SIG-M5 treated with dmso at 0.1 percent for 504 hours (cell line): ENCODE results near the gene TRIM62.

Experiments
- DNase-seq: peaks from one replicate; lab custom pipeline; 2025; ENCODE audit not compliant: unreplicated experiment; lab: John Stamatoyannopoulos, UW

TRIM62 gene

DNA sequence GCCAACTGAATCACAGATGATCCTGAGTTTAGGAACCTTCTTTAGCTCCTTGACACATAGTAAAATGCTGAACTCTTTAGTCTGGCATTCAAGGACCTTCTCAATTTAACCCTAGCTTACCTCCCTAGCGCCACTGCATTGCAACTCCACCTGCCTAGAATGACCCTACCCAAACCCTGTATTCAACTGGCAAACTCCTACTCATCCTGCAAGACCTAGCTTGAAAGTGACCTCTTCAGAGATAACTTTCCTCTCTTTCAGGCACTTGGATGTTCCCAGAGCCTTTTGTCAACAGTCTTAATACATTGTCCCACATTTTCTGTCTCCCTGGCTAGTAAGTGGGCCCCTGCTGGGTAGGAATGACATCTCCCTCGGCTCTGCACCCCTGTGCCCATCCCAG lies 19.7 kb downstream of the TRIM62 start:
- no peak for DNase-seq

DNA sequence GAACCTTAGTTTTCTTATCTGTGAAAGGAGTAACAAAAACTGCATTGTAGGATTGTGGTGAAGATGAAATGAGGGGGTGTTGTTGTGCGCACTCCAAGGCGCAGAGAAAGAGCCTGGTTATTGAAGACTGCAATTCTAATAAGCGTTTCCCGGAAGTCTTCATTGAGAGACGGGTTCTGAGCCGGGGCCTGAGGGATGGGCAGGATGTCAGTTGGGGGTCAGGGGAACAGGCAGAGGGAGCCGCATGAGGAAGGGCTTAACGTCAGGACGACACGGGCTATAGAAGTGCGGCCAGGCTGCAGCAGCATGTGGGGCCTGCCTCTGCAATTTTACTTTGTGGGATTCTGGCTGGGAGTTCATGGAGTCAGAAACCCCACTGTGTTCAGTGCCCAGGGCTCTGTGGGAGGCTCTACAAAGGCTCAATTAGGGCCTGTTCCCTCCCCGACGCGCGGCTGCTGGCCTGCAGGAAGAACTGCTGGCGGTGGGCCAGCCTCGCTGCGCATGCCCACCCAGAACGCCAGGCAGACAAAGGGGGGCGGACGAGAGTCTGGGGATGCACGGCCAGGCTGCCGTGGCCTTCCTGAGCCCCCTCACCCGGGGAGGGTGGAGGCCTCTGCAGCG lies 20.7 kb downstream of the TRIM62 start:
- DNase-seq = no peak

DNA sequence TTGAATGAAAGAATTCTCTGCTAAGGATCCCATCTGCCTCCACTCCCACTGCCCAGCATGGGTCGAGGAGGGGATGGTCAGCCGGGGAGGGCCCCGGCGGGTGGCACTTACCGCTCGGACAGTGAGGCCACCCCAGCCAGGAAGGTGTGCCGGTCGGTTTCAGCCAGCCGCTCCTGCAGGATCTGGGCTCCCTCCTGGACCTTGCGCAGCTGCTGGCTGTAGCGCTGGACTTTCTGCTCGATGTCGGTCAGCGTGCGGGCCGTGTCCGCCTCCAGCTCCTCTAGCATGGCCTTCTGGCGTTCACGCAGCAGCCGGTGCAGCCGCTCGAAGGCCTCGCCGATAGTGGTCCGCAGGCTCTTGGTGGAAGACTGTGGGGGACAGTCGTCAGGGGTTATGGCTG lies 22.3 kb downstream of the TRIM62 start:
- DNase-seq = no peak

DNA sequence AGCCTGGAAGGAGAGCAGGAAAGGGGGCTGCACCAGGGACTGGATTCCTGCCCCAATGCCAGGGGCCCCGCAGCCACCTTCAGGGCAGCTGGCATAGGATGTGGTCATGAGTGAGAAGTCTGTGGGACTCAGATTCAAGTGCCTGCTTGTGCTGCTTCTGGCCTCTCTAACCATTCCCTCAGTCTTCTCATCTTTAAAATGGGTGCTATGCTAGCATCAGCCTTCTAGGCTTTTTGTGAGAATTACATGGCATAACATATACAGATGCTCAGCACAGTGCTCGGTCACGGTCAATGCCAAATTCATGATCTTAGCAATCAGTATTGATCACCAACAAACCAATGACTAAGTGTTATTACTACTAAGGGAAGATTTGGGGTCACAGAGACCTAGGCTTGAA lies 23.5 kb downstream of the TRIM62 start:
- no peak for DNase-seq

DNA sequence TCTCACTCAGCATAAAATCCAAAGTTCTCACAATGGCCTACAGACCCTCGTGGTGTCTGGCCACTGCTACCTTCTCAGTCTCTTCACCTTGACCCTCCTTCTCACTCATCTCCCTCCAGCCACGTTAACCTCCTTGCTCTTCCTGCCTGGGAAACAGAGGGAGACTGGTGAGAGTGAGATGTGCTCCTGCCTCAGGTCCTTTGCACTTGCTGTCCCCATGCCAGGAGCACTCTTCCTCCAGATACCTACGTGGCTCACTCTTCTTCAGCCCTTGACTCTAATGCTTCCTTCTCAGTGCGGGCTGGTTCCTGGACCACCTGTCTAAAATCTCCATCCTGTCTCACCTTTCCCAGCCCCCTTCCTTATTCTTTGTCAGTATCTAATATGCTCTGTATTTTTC lies 24.7 kb downstream of the TRIM62 start:
- no peak for DNase-seq

DNA sequence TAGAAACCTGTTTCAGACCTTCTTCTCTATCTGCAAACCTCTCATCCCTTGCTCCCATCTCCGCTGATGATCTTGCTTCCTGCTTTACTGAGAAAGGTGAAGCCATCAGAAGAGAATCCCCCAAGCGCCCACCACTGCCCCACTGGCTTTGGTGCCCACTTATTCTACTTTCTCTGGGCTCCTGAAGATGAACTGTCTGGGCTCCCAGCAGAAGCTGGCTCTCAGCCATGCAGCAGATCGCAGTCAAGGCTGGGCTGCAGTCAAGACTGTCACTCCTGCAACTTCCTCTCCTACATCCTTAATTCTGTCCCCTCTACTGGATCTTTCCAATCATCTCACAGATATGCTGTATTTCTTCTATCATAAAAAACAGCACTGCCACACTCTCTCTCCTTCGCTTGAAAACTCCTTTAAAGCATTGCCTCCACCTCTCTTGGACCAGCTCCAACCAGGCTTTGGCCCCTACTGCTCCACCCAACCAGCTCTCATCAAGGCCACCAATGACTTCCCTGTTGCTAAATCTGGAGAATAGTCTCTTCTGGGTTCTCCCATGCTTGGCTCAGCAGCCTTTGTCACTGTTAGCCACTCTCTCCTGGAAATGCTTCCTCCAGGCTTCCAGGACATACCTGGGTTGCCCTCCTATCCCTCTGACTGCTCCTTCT lies 25.8 kb downstream of the TRIM62 start:
- no peak for DNase-seq

DNA sequence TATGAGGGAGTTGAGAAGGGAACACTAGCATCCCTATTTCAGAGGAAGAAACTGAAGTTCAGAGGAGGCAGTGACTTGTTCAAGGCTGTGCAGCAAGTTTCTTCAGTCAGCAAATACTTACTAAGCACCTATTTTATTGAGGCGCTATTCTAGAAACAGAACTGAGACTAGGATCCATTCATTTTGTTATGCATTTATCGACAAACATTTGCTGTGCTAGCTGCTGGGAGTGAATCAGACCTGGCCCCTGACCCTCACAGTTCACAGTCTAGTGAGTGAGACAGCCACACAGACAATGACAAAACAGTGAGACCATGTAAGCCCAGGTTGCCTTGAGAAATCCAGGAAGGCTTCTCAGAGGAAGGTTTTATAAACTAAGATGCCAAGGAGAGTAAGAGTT lies 28.2 kb downstream of the TRIM62 start:
- DNase-seq = no peak

DNA sequence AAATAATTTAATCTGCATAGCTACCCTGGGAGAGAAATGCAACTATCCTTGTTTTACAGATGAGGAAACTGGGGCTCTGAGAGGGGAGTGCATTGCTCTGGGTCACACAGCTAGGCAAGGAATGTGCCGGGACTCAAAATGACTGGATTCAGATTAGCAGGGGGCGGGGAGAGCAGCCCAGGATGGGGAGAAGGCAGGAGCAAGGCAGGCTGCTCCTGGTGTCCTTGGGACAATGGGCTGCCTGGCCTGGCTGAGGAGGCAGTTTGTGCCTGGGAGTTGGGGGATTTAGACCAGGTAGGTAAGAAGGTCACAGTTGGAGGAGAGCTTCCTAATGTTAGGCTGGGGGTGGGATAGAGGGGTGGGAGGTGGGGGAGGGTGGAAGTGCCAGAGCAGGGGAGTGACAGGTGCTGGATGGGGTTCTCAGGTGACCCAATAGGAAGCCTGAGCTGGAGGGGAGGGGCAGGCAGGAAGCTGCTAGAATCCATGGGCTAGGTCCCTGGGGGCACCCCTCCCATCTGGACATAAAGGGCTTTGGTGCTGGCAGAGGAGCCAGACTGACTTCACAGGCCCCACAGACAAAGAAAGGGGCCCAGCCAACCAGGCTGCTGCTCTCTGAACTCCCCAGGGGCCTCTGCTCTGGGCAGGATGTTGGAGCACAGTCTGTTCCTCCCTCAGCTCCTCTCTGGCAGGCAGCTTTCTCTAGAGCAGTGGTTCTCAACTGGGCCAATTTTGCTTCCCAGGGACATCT lies 29.0 kb downstream of the TRIM62 start:
- DNase-seq = no peak

DNA sequence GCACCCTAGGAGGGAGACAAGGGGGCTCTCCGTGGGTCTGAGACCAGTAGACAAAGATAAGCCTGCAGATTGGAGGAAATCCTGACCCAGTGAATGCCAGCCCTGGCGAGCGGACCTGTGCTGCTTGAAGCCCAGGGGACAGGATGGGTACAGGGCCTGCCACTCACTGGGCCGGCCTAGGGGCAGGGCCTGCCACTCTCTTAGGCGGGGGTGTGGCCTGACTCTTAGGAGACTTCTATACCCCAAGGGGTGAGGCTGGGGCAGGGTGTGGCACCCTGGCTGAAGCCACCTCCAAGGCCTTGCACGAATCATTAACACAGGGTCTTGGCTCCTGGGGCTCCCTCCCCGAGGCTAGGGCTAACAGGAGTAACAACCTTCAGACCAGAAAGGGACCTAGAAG lies 30.7 kb downstream of the TRIM62 start:
- no peak for DNase-seq

DNA sequence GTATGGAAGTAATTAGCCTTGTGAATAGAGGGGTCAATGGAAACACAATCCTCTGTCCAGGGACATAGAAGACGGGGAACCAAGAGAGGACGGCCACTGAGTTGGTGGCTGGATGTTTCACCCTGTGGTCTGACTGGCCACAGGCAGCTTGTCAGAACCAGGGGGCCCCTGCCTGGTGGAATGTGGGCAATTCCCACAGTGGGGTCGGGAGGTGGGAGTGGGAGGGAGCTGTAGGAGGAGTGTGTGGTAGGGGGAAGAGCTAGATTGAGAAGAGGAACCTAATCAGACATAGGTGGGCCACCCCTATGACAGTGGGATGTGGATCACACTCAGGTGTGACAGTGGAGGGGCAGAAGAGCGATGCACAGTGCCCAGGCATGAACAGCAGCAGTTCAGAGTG lies 31.3 kb downstream of the TRIM62 start:
- no peak for DNase-seq

DNA sequence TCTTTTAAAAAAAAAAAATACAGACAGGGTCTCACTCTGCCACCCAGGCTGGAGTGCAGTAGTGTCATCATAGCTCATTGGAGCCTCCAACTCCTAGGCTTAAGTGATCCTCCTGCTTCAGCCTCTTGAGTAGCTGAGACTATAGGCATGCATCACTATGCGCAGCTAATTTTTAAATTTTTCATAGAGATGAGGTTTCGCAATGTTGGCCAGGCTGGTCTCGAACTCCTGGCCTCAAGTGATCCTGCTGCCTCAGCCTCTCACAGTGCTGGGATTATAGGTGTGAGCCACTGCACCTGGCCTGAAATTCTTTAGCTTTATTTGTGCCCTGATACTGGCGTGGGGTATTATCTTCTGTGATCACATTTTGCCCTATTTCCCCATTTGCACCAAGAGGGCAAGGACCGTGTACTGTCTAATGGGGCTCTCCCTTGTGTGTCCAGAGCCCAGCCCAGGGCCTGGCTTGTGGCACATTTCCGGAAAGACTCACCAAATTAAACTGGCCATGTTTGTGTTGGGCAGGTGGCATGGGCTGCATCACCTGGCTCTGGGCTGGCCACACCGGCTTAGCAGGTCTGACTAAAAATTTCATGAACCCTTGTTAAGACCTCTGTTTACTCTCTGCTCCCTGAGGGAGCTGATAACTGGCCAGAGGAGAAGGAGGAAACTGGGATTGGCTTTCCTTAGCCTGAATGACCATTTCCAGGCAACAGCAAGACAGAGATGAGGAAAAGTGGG lies 32.2 kb downstream of the TRIM62 start:
- DNase-seq = peak; percentile 17

DNA sequence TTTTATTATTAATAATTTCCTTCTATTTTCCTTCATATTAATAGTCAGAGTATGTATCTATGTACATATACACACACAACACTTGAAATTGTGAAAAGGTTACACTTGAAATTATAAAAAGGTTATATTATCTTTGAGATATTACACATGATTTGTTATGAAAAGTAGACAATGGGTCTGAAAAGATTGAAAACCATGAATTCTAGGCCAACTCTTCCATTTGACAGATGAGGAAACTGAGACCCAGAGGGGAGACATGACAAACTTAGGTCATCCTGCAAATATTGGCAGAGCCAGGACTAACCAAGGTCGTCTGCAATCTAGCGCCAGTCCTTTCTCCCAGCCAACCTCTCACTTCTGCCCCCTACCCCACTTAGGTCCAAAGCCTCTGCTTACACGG lies 33.2 kb downstream of the TRIM62 start:
- no peak for DNase-seq

DNA sequence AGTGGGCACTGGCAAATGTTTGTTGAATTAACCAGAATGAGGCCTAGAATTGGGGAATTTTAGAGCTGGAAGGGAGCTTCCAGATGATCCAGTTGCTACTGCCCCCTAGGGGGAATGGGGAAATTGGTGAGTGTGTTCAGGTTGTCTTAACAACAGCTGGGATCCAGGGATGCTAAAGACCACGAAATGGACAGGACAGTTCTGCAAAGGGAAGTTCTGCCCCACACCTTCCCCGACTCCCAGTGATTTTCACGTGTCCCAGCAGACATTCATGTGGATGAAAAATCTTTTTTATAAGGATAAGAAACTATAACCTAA lies 33.9 kb downstream of the TRIM62 start:
- DNase-seq = no peak

DNA sequence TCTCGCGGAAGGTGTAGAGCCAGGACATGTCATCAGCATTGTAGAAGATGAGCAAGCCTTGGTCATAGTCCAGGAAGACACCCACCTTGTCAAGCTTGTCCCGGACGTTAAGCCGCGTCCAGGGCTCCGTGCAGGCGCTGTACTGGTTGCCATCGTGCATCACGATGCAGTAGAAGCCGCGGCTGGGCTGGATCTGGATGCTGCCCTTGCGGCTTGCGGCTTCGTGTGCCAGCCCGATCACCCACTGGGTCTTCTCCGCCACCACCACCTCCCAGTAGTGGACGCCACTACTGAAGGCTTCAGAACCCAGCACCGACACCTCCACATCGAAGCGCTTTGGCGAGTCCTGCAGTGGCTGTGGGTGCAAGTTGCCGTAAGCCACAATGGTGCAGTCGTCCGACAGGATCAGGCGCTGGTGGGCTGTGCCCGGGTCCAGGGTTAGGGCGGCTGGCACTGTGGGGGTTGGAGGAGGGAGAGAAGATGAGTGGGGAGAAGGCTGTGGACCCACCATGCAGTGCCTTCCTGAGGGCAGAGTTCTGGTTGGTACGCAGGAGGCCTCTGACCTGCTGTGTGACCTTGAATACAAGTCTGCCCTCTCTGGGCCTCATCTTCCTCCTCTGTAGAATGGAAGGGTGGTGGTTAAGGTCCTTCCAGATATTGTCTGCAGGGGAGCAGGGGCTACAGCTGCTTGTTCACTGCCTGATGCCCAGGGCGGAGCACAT lies 34.4 kb downstream of the TRIM62 start:
- no peak for DNase-seq

DNA sequence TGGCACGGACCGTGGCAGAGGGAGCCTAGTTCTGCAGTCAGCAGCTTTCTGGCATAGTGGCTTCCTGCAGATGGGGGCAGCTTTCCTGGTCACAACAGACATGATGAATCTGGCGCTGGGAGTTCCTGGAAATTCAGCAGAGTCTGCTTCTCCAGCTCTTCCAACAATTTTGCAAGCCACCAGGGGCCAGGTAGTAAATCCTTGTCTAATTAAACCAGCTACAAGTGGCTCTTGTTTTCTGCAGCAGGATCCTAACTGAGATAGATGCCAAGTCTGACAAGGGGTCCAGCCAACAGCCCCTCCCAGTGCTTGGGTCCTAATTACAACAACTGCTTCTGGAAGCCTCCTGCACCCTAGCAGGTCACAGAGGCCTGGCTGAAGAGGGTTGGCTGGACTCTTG lies 35.8 kb downstream of the TRIM62 start:
- no peak for DNase-seq

DNA sequence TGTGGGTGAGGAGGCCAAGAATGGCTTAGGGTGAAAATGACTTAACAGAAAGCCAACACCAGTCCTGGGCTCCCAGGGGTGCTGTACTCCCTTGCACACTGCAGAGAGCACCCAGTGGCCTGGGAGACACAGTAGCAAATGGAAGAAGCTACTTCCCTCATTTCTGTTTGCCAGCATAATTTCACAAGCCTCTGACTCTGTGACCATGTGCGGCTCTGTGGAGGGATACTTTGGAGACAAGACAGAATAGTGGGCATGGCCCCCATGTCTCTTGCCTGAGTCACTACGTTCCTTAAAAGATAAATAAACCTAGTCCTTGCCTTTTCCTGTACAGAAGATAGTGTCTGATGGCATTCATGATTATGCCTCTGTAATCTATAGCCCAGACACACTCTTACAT lies 38.1 kb downstream of the TRIM62 start:
- peak; percentile 20 for DNase-seq

DNA sequence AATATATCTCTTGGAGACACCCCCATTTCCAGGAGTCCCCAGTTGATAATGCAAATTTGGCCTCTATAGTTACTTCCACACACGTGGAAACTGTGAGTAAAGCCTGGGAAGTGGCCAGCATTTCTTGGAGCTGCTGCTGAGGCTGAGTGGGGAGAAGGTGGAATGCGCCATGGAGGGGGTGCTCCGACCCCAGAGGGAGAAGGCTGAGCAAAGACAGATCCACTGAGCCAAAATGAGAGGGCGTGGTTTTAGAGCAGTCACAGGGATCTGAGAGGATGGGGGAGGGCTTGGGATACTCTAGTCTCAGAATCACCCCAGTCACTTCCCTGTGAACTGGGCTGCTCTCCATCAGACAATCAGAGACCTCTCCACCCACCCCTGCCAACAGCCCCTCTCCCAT lies 38.7 kb downstream of the TRIM62 start:
- no peak for DNase-seq

DNA sequence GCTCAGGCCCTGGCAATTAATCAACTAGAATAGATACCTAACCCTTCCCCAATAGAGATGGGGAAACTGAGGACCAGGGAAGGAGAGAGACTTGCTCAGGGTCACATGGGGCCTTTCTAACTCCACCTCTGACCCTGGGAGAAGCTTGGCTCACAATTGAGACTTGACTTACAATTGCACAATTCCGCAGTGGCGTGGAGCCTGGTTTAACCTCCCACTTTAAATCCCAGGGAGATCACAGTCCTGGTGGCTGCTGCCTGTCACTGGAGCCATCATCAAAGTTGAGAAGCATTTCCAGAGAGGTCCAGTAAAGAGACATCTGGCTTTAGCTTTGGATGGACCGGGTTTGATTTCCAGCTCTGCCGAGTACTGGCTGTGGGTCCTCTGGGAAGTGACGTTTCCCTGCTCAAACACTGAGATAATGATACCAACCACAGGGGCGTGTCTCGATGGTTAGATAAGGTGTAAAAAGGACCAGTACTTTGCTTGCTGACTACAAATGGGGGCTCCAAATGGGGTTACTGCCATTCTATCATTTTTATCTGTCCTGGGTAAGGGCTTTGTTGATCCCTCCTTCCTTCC lies 39.3 kb downstream of the TRIM62 start:
- no peak for DNase-seq

DNA sequence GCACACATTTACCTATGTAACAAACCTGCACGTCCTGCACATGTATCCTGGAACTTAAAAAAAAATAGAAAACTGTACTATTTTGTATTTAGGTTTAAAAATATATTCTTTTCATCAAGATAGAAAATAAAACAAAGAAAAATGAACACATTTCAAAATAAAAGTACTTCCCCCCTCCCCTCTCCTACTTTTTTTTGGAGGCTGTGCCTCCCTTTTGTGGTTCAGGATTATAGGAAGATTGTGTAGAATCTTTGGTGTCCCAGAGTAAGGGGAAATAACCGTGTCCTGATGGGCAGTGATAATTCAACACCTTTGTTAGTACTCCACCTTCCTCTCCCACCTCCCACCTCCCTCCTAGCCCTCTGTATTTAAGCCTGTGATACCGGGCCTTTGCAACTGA lies 40.1 kb downstream of the TRIM62 start:
- no peak for DNase-seq

DNA sequence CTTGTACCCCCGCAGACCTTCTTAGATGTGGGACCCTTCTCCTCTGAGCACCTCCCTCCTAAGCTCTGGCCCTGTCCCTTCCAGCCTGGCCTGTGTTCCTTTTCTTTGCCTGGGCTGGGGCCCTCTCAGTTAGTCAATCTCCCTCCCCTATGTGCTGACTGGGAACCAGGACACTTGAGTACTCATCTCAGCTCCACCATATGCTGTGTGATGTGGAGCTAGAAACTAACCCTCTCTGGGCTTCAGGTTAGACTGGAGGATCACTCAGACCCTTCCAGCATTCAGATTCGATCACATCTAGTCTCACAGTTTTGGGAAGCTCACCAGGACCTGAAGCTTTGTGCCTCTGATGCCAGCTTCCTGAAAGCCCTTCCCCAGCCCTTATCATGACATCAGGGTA lies 40.6 kb downstream of the TRIM62 start:
- no peak for DNase-seq
